NCI-H146 (cell line): ENCODE data around the gene CBFA2T3.
"Not testable (repeated sequence)": the region's sequence is repeated elsewhere in the genome, so short reads cannot be mapped to it uniquely, and the experiment has no call there.

Experiments used
- DNase-seq: peaks from one replicate; lab custom pipeline; 2025; lab: John Stamatoyannopoulos, UW

Gene CBFA2T3

GRCh38 chr16:89012622-89012995 is 35.6 kb upstream of the CBFA2T3 start:
- no peak for DNase-seq

GRCh38 chr16:89011909-89012621 is 35.1 kb upstream of the CBFA2T3 start:
- no peak for DNase-seq

GRCh38 chr16:89010210-89010925 is 33.4 kb upstream of the CBFA2T3 start:
- no peak for DNase-seq

DNA sequence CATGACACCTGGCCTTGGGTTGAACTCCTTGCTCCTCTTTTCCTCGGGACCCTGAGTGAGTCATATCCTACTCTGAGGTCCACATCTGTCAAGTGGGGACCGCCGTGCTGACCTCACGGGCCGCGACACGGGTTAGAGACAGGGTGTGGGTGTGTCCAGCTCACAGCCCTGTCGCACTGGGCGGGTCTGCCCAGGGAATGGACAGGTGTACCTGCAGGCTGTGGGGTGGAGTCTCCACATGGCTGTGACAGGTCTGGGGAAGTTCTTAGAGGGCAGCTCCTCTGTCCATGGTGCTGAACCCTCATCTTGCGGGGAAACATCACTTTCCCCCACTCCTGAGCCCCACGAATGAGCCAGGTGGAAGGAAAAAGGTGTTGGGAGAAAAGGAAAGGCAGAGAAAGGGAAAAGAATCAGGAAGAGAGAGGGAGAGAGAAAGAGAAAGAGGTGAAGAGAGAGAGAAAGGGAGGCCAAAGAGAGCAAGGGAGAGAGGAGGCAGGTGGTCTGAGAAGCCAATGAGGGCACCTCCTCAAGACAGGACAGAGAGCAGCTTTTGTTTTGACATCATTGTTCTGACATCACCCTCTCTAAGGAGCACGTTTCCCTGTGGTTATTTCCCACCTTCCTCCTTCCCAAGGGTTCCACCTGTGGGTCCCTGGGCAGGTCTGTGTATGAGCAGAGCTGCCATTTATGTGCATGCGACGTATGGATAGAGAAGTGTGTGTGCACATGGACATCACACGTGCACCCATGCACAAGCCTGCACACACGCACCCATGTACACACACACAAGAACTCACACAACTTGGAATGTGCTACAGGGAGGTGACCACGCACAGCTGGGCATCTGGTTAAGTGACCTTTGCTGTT is 32.6 kb upstream of the CBFA2T3 start:
- DNase-seq = no peak

DNA sequence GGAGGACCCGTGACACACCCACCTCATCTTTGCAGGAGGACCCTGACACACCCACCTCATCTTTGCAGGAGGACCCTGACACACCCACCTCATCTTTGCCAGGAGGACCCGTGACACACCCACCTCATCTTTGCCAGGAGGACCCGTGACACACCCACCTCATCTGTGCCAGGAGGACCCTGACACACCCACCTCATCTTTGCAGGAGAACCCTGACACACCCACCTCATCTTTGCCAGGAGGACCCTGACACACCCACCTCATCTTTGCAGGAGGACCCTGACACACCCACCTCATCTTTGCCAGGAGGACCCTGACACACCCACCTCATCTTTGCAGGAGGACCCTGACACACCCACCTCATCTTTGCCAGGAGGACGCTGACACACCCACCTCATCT is 31.8 kb upstream of the CBFA2T3 start:
- DNase-seq = not testable (repeated sequence)

DNA sequence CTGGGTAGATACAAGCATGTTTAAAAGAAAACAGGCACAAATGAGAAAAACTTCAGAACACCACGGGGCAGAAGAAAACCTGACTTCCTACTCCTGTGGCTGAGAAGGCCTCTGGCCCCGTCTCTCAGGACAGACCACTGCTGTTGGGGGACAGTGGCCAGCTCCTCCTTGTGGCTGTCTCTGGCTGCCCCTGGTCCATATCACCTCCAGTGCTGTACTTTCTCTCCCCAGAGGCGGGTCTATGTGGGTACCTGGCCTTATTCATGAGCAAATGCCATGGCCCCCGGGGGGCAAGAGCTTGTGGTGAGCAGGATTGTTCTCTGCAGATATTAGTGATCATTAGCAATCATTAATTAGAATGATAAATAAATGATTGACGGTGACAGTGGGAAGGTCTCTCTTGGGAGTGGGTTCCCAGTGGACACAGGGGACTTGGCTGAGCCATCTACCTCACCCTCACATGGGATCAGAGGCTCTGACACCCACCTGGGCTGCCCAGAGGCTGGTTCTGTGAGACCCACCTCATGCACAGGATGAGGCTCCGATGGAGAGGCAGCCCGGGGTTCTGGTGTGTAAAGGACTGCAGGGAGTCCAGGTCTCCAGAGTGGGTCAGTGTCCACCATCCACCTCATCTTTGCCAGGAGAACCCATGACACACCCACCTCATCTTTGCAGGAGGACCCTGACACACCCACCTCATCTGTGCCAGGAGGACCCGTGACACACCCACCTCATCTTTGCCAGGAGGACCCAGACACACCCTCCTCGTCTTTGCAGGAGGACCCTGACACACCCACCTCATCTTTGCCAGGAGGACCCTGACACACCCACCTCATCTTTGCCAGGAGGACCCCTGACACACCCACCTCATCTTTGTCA is 30.6 kb upstream of the CBFA2T3 start:
- no peak for DNase-seq

DNA sequence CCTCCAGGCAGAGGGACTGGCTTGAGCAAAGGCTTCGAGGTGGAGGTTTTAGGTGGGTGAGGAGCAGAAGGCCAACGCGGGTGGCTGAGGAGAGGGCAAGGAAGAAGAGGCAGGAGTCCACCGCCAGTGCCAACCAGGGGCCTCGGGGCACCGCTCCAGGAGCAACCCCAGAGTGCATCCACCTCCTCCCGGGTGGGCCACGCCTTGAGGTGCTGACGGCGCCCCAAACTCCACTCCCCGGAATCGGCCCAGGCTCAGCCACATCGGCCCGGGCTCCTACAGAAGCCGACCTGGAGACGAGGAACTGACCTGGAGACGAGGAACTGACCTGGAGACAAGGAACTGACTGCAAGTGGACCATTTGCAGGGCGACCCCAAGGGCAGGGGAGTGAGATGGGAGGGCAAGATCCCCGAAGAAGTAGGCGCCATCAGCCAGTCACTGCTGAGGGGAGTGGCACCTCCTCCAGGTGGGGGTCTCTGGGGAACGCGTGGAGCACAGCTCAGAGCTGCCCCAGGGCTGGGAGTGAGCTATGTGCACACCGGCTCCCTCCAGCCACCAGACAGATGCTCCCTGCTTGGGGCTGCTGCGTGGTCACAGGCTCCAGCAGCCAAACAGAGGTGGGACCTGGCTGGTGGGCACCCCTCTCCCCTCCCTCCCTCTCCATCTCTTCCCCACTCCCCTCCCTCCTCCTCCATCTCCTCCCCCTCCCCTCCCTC is 29.2 kb upstream of the CBFA2T3 start:
- DNase-seq = no peak

GRCh38 chr16:89005201-89006035 is 28.4 kb upstream of the CBFA2T3 start:
- DNase-seq = no peak

DNA sequence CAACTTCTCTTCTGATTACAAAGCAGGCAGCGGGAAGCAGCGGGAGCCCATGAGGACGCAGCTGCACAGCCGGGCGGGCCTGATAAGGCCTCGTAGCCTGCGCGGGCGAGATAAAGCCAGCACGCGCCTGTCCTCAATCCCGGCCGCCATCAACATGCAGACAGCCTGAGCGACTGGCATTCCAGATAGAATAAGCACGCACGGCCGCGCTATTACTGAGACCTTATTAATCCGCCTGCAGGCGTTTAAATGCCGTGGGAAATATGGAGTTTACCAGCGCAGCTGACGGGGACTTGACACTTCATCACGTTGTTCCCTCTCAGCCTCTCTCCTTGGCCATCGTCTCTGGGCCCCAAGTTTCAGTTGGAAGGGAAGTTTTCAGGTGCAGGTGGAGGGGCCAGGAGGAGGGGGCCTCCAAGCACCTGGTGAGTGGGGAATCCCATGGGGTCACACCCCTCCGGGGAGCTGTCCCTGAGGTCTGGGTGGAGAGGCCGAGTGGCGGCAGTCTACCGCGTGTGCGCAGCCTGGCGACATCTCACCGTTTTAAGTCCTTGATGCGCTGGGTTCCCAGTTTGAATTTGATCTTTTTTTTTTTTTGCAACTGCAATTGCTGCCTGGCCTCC is 27.3 kb upstream of the CBFA2T3 start:
- DNase-seq = peak; percentile 61

- no peak for DNase-seq
These were observed 26.8 kb upstream of the CBFA2T3 start for GRCh38 chr16:89003831-89004208.

- no peak for DNase-seq
These were observed 26.1 kb upstream of the CBFA2T3 start for GRCh38 chr16:89002851-89003830.

DNA sequence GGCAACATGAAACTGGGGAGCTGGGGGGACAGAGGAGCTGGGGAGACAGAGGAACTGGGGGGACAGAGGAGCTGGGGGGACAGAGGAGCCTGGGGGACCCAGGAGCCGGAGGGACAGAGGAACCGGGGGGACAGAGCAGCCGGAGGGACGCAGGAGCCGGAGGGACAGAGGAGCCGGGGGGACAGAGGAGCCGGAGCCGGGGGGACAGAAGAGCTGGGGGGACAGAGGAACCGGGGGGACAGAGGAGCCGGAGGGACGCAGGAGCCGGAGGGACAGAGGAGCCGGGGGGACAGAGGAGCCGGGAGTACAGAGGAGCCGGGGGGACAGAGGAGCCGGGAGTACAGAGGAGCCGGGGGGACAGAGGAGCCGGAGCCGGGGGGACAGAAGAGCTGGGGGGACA is 25.1 kb upstream of the CBFA2T3 start:
- not testable (repeated sequence) for DNase-seq

DNA sequence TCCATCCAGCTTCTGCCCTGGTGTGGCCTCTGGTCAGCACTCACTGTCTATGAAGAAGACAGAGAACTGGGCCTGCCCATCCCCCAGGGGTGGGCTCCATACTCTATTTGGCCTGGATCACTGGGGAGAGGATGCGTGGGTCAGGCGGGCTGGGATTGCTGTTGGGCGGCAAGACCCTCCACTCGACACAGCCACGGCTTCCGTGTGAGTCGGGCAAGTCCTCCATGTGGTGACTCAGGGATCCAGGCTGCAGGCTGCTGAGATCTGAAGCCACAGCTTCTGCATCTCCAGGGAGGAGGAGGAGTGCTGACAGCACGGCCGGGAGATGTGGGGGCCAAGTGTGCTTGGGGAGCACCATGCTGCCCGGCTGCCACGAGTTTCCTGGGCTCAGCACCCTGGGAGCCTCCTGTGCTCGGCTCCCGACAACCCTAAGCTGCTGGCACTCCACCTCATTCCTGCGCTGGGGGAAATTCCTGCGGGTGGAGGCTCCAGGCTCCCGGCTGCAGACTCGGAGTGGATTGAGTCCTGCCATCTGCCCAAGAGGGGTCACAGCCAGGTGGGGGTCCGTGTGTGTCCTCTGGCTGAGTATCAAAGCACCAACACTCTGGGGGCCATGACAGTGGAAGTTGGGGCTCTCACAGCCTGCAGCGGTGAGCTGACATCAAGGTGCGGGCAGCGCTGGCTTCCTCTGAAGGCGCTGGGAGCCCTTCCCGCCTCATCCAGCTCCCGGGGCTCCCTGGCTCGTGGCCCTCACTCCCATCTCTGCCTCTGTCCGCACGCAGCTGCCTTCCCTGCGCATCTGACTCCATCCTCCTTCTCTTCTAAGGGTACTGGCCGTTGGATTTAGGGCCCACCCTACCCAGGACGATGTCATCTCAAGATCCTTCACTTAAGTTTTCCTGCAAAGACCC is 24.4 kb upstream of the CBFA2T3 start:
- no peak for DNase-seq

DNA sequence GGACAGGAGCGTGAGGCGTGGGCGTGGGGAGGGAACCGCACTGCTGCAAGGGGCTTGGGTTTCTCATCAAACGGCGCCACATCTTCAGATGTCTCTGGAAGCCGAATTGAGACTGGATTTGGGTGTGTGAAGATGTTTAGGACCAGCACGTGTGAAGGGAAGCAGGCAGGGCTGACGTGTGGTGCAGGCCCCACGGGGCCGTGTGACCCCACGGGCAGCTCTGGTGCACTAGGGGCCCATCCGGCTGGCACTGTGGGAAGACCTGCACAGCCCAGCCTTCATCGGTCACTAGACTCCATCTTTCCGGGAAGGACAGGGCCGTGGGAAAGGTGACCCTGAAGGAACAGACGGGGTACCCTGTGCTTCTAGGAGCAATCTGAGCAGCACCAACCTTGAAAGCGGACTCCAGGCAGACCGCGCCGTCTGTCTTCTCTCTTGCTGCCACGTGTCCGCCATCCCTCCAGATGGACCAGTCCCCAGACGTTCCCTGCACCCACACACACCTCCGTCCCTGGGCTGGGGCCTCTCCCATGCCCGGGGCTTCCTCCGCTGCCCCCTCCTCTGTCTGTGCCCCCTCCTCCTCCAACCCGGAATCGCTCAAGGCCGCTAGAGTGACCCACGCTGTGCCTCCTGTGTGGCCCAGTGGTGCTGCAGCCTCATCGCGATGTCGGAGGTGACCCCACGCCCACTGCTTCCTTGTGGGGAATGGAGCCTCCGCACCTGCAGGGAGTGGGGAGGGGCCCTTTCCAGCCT is 23.4 kb upstream of the CBFA2T3 start:
- no peak for DNase-seq

GRCh38 chr16:88999457-89000206 is 22.6 kb upstream of the CBFA2T3 start:
- no peak for DNase-seq
